Gastrocnemius medialis (tissue), 4 donors: ENCODE measurements around the gene EHD3. TPM values are rescaled to one million over a fixed set of nuclear protein-coding genes. Genes with fewer than 3 reads are reported as not detected.

Experiments used
- ATAC-seq, 2 donors: fragments of 150-250 bp; one replicate each; pipeline ENCODE4 v1.9.1; 2016
- DNase-seq, 2 donors: peaks; one replicate each; pipeline ENCODE4 v3.0.0-alpha.2; 2019
- H3K27ac ChIP-seq, 4 donors: fragments of 200-600 bp; sonication (generic); 1 replicate in 1 of 4; 2 replicates in 3 of 4; pipeline ENCODE4 v1.5.1; 2016 to 2018; ENCODE audit warnings: mild to moderate bottlenecking in 2 of 4, moderate library complexity in 1 of 4
- H3K27me3 ChIP-seq, 3 donors: fragments of 200-600 bp; sonication (generic) in 2 of 3; 1 replicate in 1 of 3; 2 replicates in 2 of 3; pipeline versions ENCODE4 v1.5.1 to v1.6.0; 2016 to 2019; ENCODE audit warnings: mild to moderate bottlenecking in 1 of 3, moderate library complexity in 1 of 3
- H3K36me3 ChIP-seq, 2 donors: fragments of 200-600 bp; sonication (generic) in 1 of 2; one replicate each; pipeline ENCODE4 v1.5.1; 2017 to 2018
- H3K4me1 ChIP-seq, 2 donors: fragments of 200-600 bp; sonication (generic) in 1 of 2; one replicate each; pipeline ENCODE4 v1.5.1; 2016 to 2017; ENCODE audit warnings: mild to moderate bottlenecking in 2 of 2
- H3K4me3 ChIP-seq, 4 donors: fragments of 200-600 bp; sonication (generic) in 3 of 4; 1 replicate in 1 of 4; 2 replicates in 3 of 4; pipeline ENCODE4 v1.5.1; 2016 to 2019; ENCODE audit warnings: mild to moderate bottlenecking in 2 of 4
- H3K9me3 ChIP-seq, 3 donors: fragments of 200-600 bp; sonication (generic) in 2 of 3; 1 replicate in 1 of 3; 2 replicates in 2 of 3; pipeline ENCODE4 v1.5.1; 2016 to 2019
- CTCF ChIP-seq, 5 experiments: fragments of 450-650 bp in 3 of 5; fragments of 200-600 bp in 2 of 5; sonication (generic) in 2 of 5; IDR thresholded peaks in 4 of 5; conservative IDR thresholded peaks in 1 of 5; 1 replicate in 4 of 5; 2 replicates in 1 of 5; pipeline ENCODE4 v1.5.1; 2016 to 2019; ENCODE audit warnings: antibody characterized with exemption in 5 of 5, mild to moderate bottlenecking in 3 of 5, moderate library complexity in 3 of 5
- POLR2A ChIP-seq, 2 donors: fragments of 450-650 bp; IDR thresholded peaks; one replicate each; pipeline ENCODE4 v1.6.1; 2017; ENCODE audit warnings: antibody characterized with exemption in 2 of 2, mild to moderate bottlenecking in 2 of 2, moderate library complexity in 2 of 2
- in situ Hi-C, 4 donors: fragments of 200-750 bp; cut with MboI; loops; one replicate each; pipeline versions ENCODE4 v1.15.0 to v1.8.0; 2017; ENCODE audit warnings: low sequenced_read_pairs in 4 of 4
- intact Hi-C: fragments of 100-400 bp; cut with DNase I; formaldehyde crosslinking; loops from one replicate; pipeline ENCODE4 v1.15.1; 2023; ENCODE audit warnings: low total_unique reads
- total RNA-seq, 4 donors: library from RNA; depleted of rRNA; stranded (reverse); fragments of >200 nt; gene quantifications; one replicate each; pipeline versions ENCODE4 v1.1.0 to v1.2.3, GENCODE V29; 2016

Gene EHD3
- total RNA-seq, 4 donors from 2014 or later: 1.5 to 3.1 (median 2.1) TPM

DNA sequence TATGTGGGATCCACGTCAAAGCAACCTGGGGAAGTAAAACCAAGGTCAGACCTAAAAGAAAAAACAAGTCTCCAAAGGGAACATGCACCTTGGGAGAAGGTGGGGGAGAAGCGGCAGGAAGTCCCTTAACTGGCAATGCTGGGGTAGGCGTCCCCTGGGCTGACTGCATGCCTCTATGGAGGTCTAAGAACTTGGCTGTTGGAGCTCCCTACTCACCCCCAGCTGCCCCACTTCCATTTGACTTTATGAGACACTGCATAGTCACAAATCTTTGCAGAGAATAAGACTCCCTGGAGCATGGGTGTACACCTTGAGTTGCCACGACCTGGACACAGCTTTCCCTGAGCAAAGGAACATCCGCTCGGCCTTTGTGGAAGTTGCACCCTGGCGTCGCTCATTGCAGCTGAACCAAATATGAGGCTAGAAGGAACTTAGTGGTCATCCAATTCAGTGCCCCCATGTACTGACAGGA is 19.5 kb upstream of the EHD3 start:
- no peaks in the 10 kb centered on the region for H3K36me3 ChIP-seq
- H3K4me3 ChIP-seq: no peak overlapping the region
- H3K27ac ChIP-seq: no peak overlapping the region
- TF ChIP-seq CTCF (IDR thresholded peaks at IDR 0.05 in 4 of 5, conservative IDR thresholded peaks at IDR 0.05 in 1 of 5) (no peak), POLR2A (IDR thresholded peaks at IDR 0.05) (no peak)
- ATAC-seq: no peak
- intact Hi-C loops: no loop called here
- no peaks in the 10 kb centered on the region for H3K9me3 ChIP-seq
- in situ Hi-C loops: no loop called here
- DNase-seq: no peak
- peaks cover 0 to 2% (median 0%) of the 10 kb centered on the region in 3 donors for H3K27me3 ChIP-seq
- H3K4me1 ChIP-seq: no peaks in the 10 kb centered on the region

GRCh38 chr2:31216734-31217133 is 17.2 kb upstream of the EHD3 start:
- Histone ChIP-seq H3K4me3 (no peak overlapping the region), H3K27ac (no peak overlapping the region), H3K36me3 (no peaks in the 10 kb centered on the region), H3K27me3 (peaks cover 0 to 3% (median 0%) of the 10 kb centered on the region in 3 donors), H3K4me1 (no peaks in the 10 kb centered on the region), H3K9me3 (no peaks in the 10 kb centered on the region)
- DNase-seq: no peak
- intact Hi-C loops (no loop called here), in situ Hi-C loops (no loop called here)
- ATAC-seq: no peak
- TF ChIP-seq CTCF (IDR thresholded peaks at IDR 0.05 in 4 of 5, conservative IDR thresholded peaks at IDR 0.05 in 1 of 5): no peak
- TF ChIP-seq POLR2A (IDR thresholded peaks at IDR 0.05): no peak

DNA sequence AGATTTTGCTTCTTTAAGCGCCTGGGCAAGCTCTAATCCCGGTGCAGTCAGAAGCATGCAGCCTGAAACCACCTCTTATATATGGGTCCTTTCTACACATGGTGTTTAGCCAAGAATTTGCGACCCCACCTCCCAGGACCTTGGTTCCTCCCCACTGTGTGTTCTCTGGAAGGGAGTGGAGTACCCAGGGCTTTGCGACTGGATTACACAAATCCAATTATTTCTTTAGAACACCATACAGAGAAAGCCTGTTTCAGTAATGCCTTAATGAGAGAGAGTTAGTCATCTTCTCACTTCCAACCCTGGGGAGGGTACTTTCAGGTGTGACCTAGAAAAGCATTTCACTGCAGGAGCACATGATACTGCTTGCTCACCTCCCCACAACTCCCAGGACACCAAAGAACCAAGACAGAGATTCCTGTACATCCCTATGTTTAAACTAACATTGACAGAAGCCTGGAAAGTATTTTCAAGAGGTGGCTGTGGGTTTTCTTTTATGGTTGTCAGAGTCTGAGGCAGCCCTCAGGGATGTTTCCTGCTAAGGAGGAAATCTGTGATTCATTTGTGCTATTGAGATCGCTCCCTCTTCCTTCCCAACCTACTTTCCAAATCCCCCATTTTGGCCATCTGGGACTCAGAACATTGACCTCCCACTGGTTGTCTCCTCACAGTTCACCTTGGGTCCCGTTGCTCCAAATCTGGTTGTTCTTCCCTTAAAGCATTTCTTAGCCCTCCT is 16.3 kb upstream of the EHD3 start, which contains the start of gene CAPN14:
TSS of gene CAPN14 (minus strand) at position 51 of the 736 bp plus-strand sequence. CDS start 12,068 bp downstream, outside the sequence.
- TF ChIP-seq CTCF (IDR thresholded peaks at IDR 0.05 in 4 of 5, conservative IDR thresholded peaks at IDR 0.05 in 1 of 5): no peak
- TF ChIP-seq POLR2A (IDR thresholded peaks at IDR 0.05): no peak
- in situ Hi-C loops: no loop called here
- Histone ChIP-seq H3K9me3 (no peaks in the 10 kb centered on the region), H3K27me3 (peaks cover 0 to 3% (median 0%) of the 10 kb centered on the region in 3 donors), H3K27ac (no peak within 1 kb of the TSS), H3K4me1 (no peaks in the 10 kb centered on the region), H3K36me3 (no peaks in the 10 kb centered on the region), H3K4me3 (no peak within 1 kb of the TSS)
- no peak for DNase-seq
- intact Hi-C loops: no loop called here
- no peak for ATAC-seq

- no peaks in the 10 kb centered on the region for H3K9me3 ChIP-seq
- no peaks in the 10 kb centered on the region for H3K4me1 ChIP-seq
- peak in 1 of 2 donors; percentile 39 for ATAC-seq
- H3K27ac ChIP-seq: no peak overlapping the region
- no peak overlapping the region for H3K4me3 ChIP-seq
- peaks cover 0 to 4% (median 3%) of the 10 kb centered on the region in 3 donors for H3K27me3 ChIP-seq
- TF ChIP-seq POLR2A (IDR thresholded peaks at IDR 0.05): no peak
- no peak for TF ChIP-seq CTCF (IDR thresholded peaks at IDR 0.05 in 4 of 5, conservative IDR thresholded peaks at IDR 0.05 in 1 of 5)
- in situ Hi-C loops: no loop called here
- intact Hi-C loops: no loop called here
- DNase-seq: no peak
- H3K36me3 ChIP-seq: no peaks in the 10 kb centered on the region
Observed at GRCh38 chr2:31219131-31219969, 14.6 kb upstream of the EHD3 start.
